ENCODE measurements around the gene P2RY4. TPM values are rescaled to one million over a fixed set of nuclear protein-coding genes. Genes with fewer than 3 reads are reported as not detected.
"Not testable (repeated sequence)": the region's sequence is repeated elsewhere in the genome, so short reads cannot be mapped to it uniquely, and the experiment has no call there.

P2RY4 gene
- polyA plus RNA-seq, 1 experiment = 0.22 TPM

DNA sequence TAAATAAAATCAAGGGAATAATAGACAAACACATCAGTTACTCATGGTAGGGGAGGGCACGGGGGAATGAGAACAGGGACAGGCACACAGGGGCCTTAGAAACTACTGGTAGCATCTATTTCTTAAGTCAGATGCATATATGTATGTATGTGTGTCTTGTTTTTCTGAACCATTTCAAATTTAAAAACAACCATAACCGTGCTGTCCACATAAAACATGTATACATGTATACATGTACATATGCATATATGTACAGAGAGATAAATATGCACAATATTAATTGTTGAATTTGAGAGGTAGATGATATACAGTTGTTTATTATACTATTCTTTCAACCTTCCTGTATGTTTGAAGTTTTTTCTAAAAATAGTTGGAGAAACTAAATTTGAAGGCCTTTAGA lies 33.3 kb downstream of the P2RY4 start:
- ChIA-PET CTCF (no interaction called here), POLR2A (no interaction called here)
- Histone ChIP-seq H3K4me3 (ENCODE audit: low read depth, low read length) (no peak overlapping the region), H3K27me3 (ENCODE audit: control insufficient read depth, insufficient read depth, low read length) (no peaks in the 10 kb centered on the region), H3K36me3 (ENCODE audit: control insufficient read depth, insufficient read depth, low read length) (no peaks in the 10 kb centered on the region)
- no peak for DNase-seq (ENCODE audit: low read depth)
- TF ChIP-seq, protein P1, sequence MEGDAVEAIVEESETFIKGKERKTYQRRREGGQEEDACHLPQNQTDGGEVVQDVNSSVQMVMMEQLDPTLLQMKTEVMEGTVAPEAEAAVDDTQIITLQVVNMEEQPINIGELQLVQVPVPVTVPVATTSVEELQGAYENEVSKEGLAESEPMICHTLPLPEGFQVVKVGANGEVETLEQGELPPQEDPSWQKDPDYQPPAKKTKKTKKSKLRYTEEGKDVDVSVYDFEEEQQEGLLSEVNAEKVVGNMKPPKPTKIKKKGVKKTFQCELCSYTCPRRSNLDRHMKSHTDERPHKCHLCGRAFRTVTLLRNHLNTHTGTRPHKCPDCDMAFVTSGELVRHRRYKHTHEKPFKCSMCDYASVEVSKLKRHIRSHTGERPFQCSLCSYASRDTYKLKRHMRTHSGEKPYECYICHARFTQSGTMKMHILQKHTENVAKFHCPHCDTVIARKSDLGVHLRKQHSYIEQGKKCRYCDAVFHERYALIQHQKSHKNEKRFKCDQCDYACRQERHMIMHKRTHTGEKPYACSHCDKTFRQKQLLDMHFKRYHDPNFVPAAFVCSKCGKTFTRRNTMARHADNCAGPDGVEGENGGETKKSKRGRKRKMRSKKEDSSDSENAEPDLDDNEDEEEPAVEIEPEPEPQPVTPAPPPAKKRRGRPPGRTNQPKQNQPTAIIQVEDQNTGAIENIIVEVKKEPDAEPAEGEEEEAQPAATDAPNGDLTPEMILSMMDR (IDR thresholded peaks at IDR 0.05; ENCODE audit: insufficient read depth, low read depth, low read length) = no peak

- TF ChIP-seq, protein P1 (IDR thresholded peaks at IDR 0.05; ENCODE audit: insufficient read depth, low read depth, low read length) = no peak
- POLR2A ChIA-PET = no interaction called here
- CTCF ChIA-PET = no interaction called here
- Histone ChIP-seq H3K36me3 (ENCODE audit: control insufficient read depth, insufficient read depth, low read length) (no peaks in the 10 kb centered on the region), H3K27me3 (ENCODE audit: control insufficient read depth, insufficient read depth, low read length) (no peaks in the 10 kb centered on the region), H3K4me3 (ENCODE audit: low read depth, low read length) (no peak overlapping the region)
- no peak for DNase-seq (ENCODE audit: low read depth)
These were observed 34.0 kb downstream of the P2RY4 start for GRCh38 chrX:70226048-70226447.

GRCh38 chrX:70219938-70220764 lies 39.9 kb downstream of the P2RY4 start:
- Histone ChIP-seq H3K4me3 (ENCODE audit: low read depth, low read length) (no peak overlapping the region), H3K27me3 (ENCODE audit: control insufficient read depth, insufficient read depth, low read length) (no peaks in the 10 kb centered on the region), H3K36me3 (ENCODE audit: control insufficient read depth, insufficient read depth, low read length) (no peaks in the 10 kb centered on the region)
- TF ChIP-seq, protein P1 (IDR thresholded peaks at IDR 0.05; ENCODE audit: insufficient read depth, low read depth, low read length) = no peak
- POLR2A ChIA-PET = no interaction called here
- CTCF ChIA-PET = no interaction called here
- DNase-seq (ENCODE audit: low read depth) = no peak

DNA sequence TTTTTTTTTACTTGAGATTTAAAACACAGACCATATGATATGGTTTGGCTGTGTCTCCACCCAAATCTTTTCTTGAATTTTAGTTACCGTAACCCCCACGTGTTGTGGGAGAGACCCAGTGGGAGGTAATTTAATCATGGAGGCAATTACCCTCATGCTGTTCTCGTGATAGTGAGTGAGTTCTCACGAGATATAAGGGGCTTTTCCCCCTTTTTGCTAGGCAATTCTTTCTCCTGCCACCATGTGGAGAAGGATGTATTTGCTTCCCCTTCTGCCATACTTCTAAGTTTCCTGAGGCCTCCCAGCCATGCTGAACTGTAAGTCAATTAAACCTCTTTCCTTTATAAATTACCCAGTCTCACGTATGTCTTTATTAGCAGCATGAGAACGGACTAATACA lies 50.4 kb downstream of the P2RY4 start:
- DNase-seq (ENCODE audit: low read depth); CTCF ChIA-PET; H3K36me3 ChIP-seq (ENCODE audit: control insufficient read depth, insufficient read depth, low read length); H3K4me3 ChIP-seq (ENCODE audit: low read depth, low read length); H3K27me3 ChIP-seq (ENCODE audit: control insufficient read depth, insufficient read depth, low read length); POLR2A ChIA-PET: not testable (repeated sequence)

DNA sequence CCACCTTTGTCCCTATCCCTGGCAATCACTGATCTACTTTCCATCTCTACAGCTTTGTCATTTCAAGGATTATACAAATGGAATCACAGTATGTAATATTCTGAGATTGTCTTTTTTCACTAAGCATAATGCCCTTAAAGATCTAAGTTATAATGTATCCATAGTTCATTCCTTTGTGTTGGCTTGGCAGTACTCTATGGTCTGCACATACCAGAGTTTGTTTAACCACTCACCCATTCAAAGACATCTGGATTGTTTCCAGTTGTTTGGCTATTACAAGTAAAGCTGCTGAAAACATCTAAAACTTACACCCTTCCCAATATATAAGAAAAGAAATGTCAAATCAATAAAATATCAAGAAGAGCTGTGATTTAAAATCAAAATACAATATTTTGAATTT lies 51.5 kb downstream of the P2RY4 start:
- H3K27me3 ChIP-seq (ENCODE audit: control insufficient read depth, insufficient read depth, low read length) = no peaks in the 10 kb centered on the region
- H3K4me3 ChIP-seq (ENCODE audit: low read depth, low read length) = no peak overlapping the region
- TF ChIP-seq, protein P1 (IDR thresholded peaks at IDR 0.05; ENCODE audit: insufficient read depth, low read depth, low read length) = no peak
- no peak for DNase-seq (ENCODE audit: low read depth)
- ChIA-PET POLR2A (no interaction called here), CTCF (no interaction called here)
- no peaks in the 10 kb centered on the region for H3K36me3 ChIP-seq (ENCODE audit: control insufficient read depth, insufficient read depth, low read length)

Small RNAs within 50 kb of the gene (small RNA-seq; reads per million reads assigned to genes)
- gene RNA5SP507 (ENCODE audit: insufficient read length, low read depth, low replicate concordance) = not detected

Other genes starting within 250 kb of the P2RY4 start
- gene AWAT2, start 210.3 kb downstream of the P2RY4 start, polyA plus RNA-seq (2011; rRNA removed) = not detected in 2 replicates
- not detected in 2 replicates for gene OTUD6A, start 197.7 kb downstream of the P2RY4 start, polyA plus RNA-seq (2011; rRNA removed)
- 68.3 and 86.4 TPM in 2 replicates for gene IGBP1, start 126.8 kb downstream of the P2RY4 start, polyA plus RNA-seq (2011; rRNA removed)
- gene DGAT2L6, start 82.7 kb downstream of the P2RY4 start, polyA plus RNA-seq (2011; rRNA removed) = not detected in 2 replicates
- not detected in 2 replicates for gene AWAT1, start 25.5 kb downstream of the P2RY4 start, polyA plus RNA-seq (2011; rRNA removed)
- gene ARR3, start 8.1 kb upstream of the P2RY4 start, polyA plus RNA-seq (2011; rRNA removed) = not detected in 2 replicates
- not detected in 2 replicates for gene RAB41, start 22.0 kb upstream of the P2RY4 start, polyA plus RNA-seq (2011; rRNA removed)
- 91.9 and 150 TPM in 2 replicates for gene PDZD11, start 29.7 kb upstream of the P2RY4 start, polyA plus RNA-seq (2011; rRNA removed)
- gene KIF4A, start 29.9 kb upstream of the P2RY4 start, polyA plus RNA-seq (2011; rRNA removed) = 10.8 and 13.3 TPM in 2 replicates
- gene GDPD2, start 163.1 kb upstream of the P2RY4 start, polyA plus RNA-seq (2011; rRNA removed) = not detected in 2 replicates
- 9.8 and 14.3 TPM in 2 replicates for gene DLG3, start 184.6 kb upstream of the P2RY4 start, polyA plus RNA-seq (2011; rRNA removed)

Data from BJ (cell line).